ENCODE measurements around the gene SERAC1.

DNA sequence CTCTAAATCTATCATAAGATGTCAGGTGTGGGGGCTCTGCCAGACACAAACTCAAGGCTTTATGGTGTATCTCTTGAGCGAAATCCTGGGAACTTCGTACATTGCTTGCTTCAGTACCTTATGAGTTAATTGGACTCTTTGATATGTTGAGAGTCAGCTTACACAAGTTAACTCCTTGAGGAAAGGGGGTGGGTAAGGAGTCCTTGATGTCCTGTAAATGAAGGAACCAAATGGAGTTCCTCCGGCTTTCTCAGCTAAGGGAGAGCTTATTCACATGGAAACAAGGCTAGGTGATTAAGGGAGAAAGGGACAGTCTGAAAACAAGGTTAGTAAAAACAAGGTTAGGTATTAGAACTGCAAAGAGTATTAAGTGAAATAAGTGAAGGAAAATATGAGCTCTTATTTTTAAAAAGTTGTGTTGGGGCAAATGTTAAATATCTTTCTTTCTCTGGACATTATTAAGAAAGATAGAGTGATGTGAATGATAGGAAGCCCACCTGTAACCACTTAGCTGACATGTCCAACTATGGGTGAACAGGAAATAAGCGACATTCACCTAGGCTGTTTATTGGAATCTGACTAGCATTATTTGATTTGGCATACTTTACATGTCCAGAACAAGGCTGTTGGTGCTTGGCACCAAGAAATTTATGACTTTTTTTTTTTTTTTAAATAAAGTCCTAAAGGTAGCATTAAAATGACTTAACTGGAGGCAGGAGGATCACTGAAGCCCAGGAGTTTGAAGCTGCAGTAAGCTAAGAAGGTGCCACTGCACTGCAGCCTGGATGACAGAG, 26.6 kb upstream of the SERAC1 start:
- no peak for TF ChIP-seq CTCF (optimal IDR thresholded peaks at IDR 0.05 in 1 of 3, IDR thresholded peaks at IDR 0.05 in 1 of 3, conservative IDR thresholded peaks at IDR 0.05 in 1 of 3; ENCODE audit: extremely low read depth in 1 of 3, insufficient read depth in 2 of 3, low read length in 3 of 3)
- TF ChIP-seq EZH2 (IDR thresholded peaks at IDR 0.05; ENCODE audit: low read length): no peak
